Fibroblast of upper back skin (primary cell): ENCODE measurements around the gene ANKS4B.
"Not testable (repeated sequence)": the region's sequence is repeated elsewhere in the genome, so short reads cannot be mapped to it uniquely, and the experiment has no call there.

ENCODE experiments used
- DNase-seq: peaks from one replicate; pipeline ENCODE4 v3.0.0-alpha.2; 2013

The ANKS4B gene

GRCh38 chr16:21263640-21264570, 30.4 kb downstream of the ANKS4B start:
- peak; percentile 55 for DNase-seq

GRCh38 chr16:21264571-21265036, 31.1 kb downstream of the ANKS4B start:
- no peak for DNase-seq

- no peak for DNase-seq
Observed at GRCh38 chr16:21265104-21265837, 31.8 kb downstream of the ANKS4B start.

DNA sequence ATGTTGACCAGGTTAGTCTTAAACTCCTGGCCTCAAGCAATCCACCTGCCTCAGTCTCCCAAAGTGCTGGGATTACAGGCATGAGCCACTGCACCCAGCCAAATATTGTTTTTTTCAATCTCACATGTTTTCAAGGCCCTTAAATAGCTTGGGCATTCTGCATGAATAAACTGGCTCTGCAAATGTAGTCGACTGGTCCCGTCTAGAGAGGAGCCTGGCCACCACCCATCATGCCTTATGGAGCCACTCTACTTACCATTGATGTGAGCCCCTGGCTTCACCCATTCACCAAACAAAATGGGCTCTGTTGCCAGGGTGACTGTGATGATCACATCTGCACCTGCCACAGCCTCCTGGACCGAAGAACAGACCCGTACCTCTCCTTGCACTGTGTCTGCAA, 33.8 kb downstream of the ANKS4B start:
- no peak for DNase-seq

DNA sequence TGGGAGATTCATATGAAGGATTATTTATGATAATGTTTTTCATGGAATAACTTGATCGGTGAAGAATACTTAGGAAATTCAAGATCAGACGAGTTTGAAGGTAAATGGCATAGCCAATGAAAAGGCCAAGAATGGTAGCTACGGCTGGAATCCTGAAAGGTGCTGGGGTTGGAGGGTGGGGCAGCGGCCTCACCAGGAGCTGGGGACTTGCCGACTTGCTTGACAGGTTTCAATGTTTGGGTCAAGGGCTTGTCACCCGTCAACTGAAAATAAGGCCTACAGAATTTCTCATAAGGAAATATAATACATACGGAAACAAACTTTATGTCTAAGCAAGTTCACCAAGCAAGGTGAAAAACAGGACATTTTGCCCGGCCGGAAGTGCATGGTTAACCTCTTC, 34.7 kb downstream of the ANKS4B start:
- no peak for DNase-seq

DNA sequence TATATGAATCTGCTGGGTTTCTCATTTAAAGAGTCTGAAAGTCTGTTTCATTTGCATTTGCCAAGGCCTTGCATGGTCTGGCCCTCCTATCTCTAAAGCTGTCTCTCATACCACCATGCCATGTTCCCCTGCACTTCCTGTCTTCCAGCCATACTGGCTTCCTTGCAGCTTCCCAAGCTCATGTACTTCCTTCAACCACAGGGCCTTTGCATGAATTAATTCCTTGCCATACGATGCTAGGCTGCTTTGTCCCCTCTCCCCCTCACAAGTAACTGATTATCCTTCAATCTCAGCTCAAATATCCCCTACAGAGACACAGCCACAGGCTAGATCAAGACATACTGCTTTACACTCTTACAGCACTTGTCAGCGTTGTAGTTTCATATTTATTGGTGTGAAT, 38.8 kb downstream of the ANKS4B start:
- DNase-seq, result no peak

DNA sequence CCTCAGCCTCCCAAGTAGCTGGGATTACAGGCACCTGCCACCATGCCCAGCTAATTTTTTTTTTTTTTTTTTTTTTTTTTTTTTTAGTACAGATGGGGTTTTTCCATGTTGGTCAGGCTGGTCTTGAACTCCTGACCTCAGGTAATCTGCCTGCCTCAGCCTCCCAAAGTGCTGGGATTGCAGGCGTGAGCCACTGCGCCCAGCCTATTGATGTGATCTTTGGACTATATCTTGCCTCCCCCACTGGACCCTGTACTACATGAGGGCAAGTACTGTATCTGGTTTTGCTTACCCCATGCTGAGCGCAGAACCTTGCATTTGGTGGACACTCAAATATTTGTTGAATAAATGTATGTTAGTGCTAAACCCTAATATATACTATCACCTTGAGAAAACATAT, 39.3 kb downstream of the ANKS4B start:
- DNase-seq, result not testable (repeated sequence)

DNA sequence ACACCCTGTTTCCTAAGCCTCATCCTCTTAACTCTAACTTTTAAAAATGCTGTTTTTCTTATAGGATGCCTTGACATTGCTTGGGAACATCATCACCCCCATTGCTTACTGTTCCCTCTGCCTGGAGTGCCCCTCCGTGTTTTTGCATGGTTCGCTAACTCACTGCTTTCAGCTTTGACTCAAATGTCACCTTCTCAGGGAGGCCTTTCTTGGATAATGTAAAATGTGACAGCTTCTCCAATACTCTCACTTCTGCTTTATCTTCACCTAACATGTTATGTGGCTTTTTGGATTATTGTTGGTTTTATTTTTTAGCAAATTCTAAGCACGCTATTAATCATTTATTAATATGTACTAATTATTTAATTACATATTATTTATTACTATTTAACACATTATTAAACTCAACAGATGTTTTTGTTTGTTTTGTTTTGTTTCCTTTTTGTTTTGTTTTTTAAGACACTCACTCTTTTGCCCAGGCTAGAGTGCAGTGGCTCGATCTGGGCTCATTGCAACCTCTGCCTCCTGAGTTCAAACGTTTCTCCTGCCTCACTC, 40.8 kb downstream of the ANKS4B start:
- DNase-seq, result no peak

DNA sequence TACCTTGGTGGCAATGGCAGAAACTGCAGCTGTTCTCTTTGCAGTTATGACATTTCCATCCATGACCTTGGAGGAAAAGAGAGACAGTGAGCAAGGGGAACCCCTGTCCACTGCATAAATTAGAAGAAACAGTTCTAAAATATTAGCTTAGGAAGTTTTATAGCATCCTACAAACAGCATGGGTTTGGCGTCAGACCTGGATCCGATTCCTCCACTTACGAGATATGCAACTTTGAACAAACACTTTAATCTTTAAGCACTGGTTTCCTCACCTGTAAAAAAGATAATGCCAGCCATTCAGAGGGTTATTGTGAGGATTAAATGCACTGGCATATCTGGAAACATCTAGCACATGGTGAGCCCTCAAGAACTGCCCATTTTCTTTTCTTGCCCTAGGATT, 42.0 kb downstream of the ANKS4B start:
- DNase-seq, result no peak

DNA sequence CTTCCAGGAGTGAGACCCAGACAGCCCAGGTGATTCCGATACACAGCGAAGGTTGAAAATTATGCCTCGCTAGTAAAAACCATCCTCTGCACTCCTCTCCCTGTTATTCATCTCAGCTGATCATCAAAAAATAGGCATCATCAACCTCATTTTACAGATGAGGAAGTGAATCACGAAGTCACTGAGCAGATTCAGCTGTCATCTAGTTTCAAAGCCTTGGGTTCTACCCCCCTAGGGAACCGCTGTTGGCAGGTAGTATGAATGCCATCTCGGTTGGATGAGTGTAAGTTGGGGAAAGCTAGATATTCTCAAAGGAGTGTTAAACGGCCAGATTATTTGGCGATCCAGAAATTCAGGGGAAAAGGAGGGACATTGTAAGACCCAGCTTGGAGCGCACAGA, 42.6 kb downstream of the ANKS4B start:
- no peak for DNase-seq

- DNase-seq, result no peak
Observed at GRCh38 chr16:21277045-21277926, 43.8 kb downstream of the ANKS4B start.

DNA sequence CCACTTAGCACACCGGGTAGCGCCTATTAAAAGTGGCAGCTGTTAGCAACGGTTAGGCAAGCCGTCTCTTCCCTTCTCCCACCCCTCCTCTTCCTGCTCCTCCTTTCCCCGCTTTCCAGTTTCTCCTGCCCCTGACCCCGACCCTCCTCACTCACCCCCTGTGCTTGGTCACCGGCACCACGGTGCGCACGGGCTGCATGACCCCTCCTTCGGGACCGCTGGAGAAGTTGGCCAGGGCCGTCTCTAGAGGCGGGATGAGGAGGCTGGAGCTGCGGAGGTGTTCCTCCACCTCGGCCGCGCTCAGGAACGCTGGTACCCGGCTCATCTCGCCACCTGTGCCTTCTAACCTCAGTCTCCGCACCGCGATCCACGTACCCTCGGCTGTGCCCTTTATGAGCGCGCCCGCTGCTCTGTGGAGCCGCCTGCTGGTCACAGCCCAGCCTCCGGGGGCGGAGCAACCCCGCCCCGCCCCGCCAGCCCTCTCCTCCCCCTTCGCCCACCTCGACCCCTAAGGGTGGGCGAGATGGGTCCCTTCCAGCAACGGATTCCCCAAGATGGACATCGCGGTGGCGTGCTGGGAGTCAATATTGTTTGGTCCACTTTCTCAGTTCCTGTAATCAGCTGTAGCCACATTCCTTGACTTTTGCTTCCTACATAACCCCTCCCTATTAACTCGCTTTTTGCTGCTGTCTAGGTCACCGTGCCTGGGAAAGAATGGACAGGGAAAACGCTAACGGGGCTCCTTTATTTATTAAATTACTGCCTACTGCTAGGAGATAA, 44.6 kb downstream of the ANKS4B start, which contains the start of gene CRYM:
CRYM (minus strand) TSS at position 364 of the 780 bp plus-strand sequence; CDS start at position 325, 39 bp downstream.
- DNase-seq, result peak; percentile 19

- DNase-seq, result no peak
Observed at GRCh38 chr16:21279501-21279900, 46.0 kb downstream of the ANKS4B start.

DNA sequence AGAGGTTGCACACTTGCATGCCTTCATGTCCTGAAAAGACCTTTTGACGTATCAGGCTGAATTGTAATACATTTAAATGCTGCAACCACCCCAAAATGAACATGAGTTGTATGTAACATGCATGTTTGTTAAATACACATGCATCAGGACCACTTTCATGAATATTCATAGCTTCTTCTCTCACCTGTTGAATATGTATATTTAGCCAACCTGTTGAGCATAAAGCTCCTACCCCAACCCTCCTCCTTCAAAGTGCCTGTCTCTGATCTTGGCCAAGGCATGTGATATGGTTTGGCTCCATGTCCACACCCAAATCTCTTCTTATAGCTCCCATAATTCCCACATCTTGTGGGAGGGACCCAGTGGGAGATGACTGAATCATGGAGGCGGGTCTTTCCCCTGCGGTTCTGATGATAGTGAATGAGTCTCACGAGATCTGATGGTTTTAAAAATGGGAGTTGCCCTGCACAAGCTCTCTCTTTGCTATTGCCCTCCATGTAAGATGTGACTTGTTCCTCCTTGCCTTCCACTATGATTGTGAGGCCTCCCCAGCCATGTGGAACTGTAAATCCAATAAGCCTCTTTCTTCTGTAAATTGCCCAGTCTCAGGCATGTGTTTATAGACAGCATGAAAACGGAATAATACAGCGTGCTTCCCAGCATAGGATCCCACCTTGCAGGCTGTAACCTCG, 48.3 kb downstream of the ANKS4B start:
- DNase-seq, result no peak

DNA sequence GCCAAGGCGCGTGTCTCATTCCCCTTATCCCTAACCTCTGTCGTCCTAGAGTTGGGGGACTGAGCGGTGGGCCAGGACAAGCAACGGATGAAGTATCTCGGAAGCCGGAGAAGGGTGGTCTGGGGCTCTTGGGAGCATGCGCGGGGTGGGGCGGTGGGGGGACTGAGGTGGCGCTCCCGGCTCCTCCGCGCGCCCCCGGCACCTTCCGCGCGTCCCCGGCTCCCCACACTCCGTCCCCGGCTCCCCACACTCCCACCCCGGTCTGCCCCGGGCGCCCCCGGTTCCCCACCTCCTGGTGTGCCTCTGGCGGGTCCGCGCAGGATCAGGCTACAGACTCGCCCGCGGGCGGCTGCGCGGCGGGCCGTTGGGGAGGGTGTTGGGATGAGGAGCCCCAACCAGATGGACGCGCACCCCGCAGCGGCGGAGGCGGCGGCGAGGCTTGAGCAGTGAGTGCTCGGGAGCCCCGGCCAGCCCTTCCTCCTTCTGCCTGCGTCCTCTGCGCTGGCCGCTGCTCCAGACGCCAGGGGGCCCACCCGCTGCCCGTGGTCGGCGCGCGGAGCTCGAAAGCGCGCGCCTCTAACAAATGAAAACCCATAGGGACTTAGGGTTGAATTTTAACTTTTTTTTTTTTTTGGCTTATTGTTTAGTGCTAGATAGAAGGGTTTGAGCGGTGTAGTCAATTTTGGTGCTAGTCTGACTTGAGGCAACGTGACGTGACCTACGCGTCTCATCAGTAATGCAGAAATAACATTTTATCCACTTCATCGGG, 50.2 kb downstream of the ANKS4B start:
- peak; percentile 39 for DNase-seq

DNA sequence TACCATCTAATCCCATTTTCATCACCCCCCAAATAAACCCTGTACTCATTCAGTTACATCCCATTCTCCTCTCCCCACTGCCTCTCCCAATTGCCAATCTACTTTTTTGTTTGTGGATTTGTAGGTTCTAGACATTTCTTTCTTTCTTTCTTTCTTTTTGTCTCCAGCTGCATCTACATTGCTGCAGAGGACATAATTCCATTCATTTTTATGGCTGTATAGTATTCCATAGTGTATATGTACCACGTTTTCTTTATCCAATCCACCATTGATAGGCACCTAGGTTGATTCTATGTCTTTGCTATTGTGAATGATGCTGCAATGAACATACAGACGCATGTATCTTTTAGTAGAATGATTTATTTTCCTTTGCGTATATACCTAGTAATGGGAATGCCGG, 50.9 kb downstream of the ANKS4B start:
- DNase-seq, result no peak

DNA sequence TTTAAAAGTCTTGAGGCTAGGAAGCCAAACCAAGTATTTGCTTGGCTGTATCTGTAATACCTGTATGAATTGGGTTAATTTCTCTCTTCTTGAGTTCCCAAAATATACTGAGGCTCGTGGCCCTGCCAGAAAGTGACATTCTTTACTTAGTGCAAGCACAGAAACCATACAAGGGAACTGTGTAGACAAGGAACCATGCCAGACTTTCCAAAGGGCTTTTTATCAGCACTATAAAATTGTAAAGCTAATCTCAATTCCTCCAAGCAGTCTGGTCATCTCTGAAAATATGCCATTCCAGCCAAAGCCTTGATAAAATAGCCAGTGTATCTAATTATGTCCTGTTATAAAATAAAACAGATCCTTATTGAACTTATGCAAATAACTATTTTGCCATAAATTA, 51.8 kb downstream of the ANKS4B start:
- no peak for DNase-seq

DNA sequence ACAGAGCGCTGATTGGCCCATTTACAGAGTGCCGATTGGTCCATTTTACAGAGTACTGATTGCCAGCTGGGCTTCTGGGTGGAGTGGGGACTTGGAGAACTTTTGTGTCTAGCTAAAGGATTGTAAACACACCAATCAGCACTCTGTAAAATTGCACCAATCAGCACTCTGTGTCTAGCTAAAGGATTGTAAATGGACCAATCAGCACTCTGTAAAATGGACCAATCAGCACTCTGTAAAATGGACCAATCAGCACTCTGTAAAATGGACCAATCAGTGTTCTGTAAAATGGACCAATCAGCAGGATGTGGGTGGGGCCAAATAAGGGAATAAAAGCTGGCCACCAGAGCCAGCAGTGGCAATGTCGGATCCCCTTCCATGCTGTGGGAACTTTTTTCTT, 56.3 kb downstream of the ANKS4B start:
- not testable (repeated sequence) for DNase-seq

DNA sequence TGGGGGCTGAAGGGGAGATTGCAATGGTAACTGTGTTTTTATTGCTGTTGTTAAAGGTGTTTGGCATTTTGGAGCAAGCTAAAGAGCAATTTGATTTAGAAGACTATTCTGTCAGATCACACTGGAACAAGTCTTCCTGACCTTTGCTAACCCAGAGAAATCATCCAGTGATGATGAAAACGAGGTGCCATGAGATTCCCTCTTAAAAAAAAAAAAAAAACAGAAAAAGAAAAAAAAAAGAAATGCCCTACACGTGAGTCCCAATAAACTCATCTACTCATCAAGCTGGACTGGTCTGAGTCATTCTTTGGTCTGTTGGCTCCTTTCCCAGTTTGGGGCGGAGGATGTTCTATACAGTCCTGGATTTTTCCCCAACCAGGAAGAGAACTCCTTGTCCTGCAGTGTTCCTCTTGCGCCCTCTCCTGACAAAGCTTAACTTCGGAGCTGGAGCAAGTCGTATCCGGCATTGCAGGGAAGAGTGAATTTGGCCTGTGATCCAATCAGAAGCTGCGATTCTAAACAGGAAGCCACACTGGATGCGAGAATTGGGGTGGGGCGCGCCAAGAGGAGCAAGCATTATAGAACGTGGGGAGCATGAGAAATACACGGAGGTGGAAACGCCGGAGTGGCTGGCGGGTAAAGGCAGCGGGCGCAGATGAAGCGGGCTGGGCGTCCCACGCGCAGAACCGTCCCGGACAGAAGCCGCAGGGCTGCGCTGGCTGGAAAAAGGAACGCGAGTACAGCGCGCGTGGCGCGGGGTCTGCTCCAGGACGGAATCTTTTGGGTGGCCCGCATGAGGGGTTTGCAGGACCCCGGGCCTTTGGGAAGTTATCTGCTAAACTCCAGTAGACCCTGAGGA, 67.0 kb downstream of the ANKS4B start:
- peak; percentile 100 for DNase-seq
